Lung (tissue), 12 donors: Measurements from ENCODE around the gene METTL3. TPM values are rescaled to one million over a fixed set of nuclear protein-coding genes. Genes with fewer than 3 reads are reported as not detected.

Experiments
- ATAC-seq: fragments of 200-7000 bp; cut with Tn5 transposase; one replicate; pipeline ENCODE4 v1.9.1; 2020; ENCODE audit warnings: moderate number of reproducible peaks; ENCODE audit not compliant: insufficient read depth, low FRiP score
- DNase-seq, 3 donors: peaks; one replicate each; pipeline ENCODE4 v3.0.0-alpha.2; 2013 to 2017
- H3K27ac ChIP-seq, 2 donors: one replicate each; pipeline ENCODE4 v1.5.1; 2013; ENCODE audit warnings: mild to moderate bottlenecking in 2 of 2, moderate library complexity in 2 of 2, control low read depth in 1 of 2, inconsistent platforms in 1 of 2, low read depth in 1 of 2, low read length in 1 of 2
- H3K27me3 ChIP-seq, 3 donors: one replicate each; pipeline ENCODE4 v1.5.1; 2013; ENCODE audit warnings: low read length in 2 of 3; ENCODE audit not compliant: control insufficient read depth in 3 of 3, insufficient read depth in 3 of 3
- H3K36me3 ChIP-seq, 4 donors: one replicate each; pipeline ENCODE4 v1.5.1; 2013; ENCODE audit warnings: low read length in 4 of 4, mild to moderate bottlenecking in 1 of 4, moderate library complexity in 1 of 4; ENCODE audit not compliant: control insufficient read depth in 4 of 4, insufficient read depth in 4 of 4
- H3K4me1 ChIP-seq, 5 donors: one replicate each; pipeline ENCODE4 v1.5.1; 2013; ENCODE audit warnings: low read length in 5 of 5, mild to moderate bottlenecking in 2 of 5, moderate library complexity in 1 of 5; ENCODE audit not compliant: control insufficient read depth in 5 of 5, insufficient read depth in 5 of 5
- H3K4me3 ChIP-seq: one replicate; pipeline ENCODE4 v1.5.1; 2013; ENCODE audit warnings: mild to moderate bottlenecking, control low read depth, moderate library complexity
- H3K9ac ChIP-seq, 2 donors: one replicate each; pipeline ENCODE4 v1.5.1; 2013; ENCODE audit warnings: low read length in 2 of 2, control low read depth in 1 of 2; ENCODE audit not compliant: insufficient read depth in 1 of 2
- H3K9me3 ChIP-seq, 4 donors: one replicate each; pipeline ENCODE4 v1.5.1; 2013; ENCODE audit warnings: low read length in 3 of 4, mild to moderate bottlenecking in 1 of 4, moderate library complexity in 1 of 4; ENCODE audit not compliant: control insufficient read depth in 4 of 4, insufficient read depth in 3 of 4
- CTCF ChIP-seq: IDR thresholded peaks from 2 replicates; pipeline ENCODE4 v1.5.1; 2012; ENCODE audit warnings: mild to moderate bottlenecking; ENCODE audit errors: control extremely low read depth, extremely low read depth
- WGBS, 2 donors: extraction: QIAGEN DNeasy Blood & Tissue Kit; methylation state at CpG; one replicate each; pipeline ENCODE4 v1.1.7; 2013; 5-methylcytosine and 5-hydroxymethylcytosine counted together
- polyA plus RNA-seq, 2 donors: library from polyadenylated mRNA; stranded (reverse); fragments of 200-250 nt; gene quantifications; one replicate each; pipeline ENCODE4 v1.2.1, GENCODE V29; 2013
- total RNA-seq, 2 donors: library from RNA; depleted of rRNA in 1 of 2; stranded (reverse); fragments of >200 nt in 1 of 2; gene quantifications; one replicate each; pipeline ENCODE4 v1.2.1, GENCODE V29; 2014 to 2021
- donor health status: control.
- donor health status: control.
- donor health status: Bipolar disorder and iron deficiency.
- donor health status: healthy.
- donor health status: DM: yes; HTN: yes; CAD: no.

METTL3 gene
- total and polyA plus RNA-seq, 4 donors, result 34.6 to 77.2 (median 44.4) TPM

GRCh38 chr14:21503376-21503775 lies 7.8 kb downstream of the METTL3 start:
- peaks cover 24 to 56% (median 33%) of the 10 kb centered on the region in 4 donors for H3K36me3 ChIP-seq
- WGBS, 2 donors, result 94 to 98% methylated on average over 4 of the region's 4 CpGs
- DNase-seq (no peak), ATAC-seq (no peak)
- H3K9me3 ChIP-seq, result no peaks in the 10 kb centered on the region
- TF ChIP-seq CTCF, result no peak
- H3K9ac ChIP-seq, result no peak overlapping the region
- no peaks in the 10 kb centered on the region for H3K4me1 ChIP-seq
- H3K4me3 ChIP-seq, result no peak overlapping the region
- no peaks in the 10 kb centered on the region for H3K27me3 ChIP-seq
- no peak overlapping the region for H3K27ac ChIP-seq

DNA sequence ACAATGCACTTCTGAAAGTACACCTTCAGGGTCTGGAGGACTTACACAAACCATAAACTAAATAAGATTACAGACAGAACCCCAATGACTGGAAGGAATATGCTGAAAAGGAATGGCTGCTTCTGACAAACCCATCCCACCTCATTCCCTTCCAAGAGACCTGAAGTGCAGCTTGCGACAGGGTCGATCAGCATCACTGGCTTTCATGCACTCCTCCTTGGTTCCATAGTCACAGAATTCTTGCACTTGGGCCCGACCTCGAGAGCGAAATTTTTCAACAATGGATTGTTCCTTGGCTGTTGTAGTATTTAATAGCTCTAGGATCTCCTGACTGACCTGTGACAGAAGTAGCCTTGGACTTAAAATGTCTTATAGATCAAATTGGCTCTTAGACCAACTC lies 9.6 kb downstream of the METTL3 start:
- Histone ChIP-seq H3K27me3 (no peaks in the 10 kb centered on the region), H3K9ac (no peak overlapping the region), H3K27ac (no peak overlapping the region), H3K4me3 (no peak overlapping the region), H3K4me1 (no peaks in the 10 kb centered on the region), H3K9me3 (no peaks in the 10 kb centered on the region), H3K36me3 (peaks cover 27 to 65% (median 42%) of the 10 kb centered on the region in 4 donors)
- DNase-seq, result no peak
- WGBS, 2 donors, result 95 to 96% methylated on average over 5 of the region's 5 CpGs
- TF ChIP-seq CTCF, result no peak
- ATAC-seq, result no peak

DNA sequence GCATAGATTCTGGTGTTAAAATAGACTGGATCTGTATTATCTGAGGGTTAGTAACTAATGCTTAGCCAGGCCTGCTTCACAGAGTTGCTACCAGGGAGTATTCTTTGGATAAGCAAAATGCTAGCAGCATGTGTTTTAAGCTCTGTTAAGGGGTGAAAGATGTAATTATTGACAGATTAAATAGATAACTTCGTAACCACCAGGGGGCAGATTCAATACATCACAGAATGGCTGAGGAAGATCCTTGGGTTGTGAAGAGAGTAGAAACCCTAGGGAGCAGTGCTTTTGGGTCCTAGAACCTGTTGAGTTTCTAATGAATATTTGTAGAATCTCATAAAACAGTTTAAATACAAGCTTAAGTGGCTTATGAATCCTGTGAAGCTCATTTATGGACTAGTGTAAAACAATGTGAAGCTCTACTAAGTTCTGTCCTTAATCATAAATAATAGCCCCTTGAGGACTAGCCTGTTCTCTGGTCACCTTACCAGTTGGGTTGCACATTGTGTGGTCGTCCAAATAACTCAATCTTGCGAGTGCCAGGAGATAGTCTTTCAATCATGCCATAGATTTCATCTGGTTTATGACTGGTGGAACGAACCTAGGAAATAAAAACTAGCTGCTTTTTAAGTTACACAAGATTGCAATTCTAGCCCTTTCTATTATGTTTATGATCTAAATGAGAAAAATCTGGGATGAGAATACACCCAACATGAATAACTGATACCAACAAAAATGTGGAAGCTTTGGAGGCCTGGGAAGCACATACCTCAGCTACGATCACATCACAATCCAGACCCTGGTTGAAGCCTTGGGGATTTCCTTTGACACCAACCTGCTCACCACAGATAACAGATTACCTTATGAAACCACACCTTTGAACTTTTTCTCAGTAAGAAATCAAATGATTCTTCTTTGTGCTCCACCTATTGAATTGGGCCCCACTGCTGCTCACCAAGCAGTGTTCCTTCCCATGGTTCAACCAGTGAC lies 12.3 kb downstream of the METTL3 start:
- WGBS, 2 donors, result 66 to 72% methylated on average over 5 of the region's 5 CpGs
- peak in 2 of 3 donors; percentile 64 to 69 for DNase-seq
- H3K4me1 ChIP-seq, result no peaks in the 10 kb centered on the region
- H3K27ac ChIP-seq, result no peak overlapping the region
- no peak for ATAC-seq
- no peaks in the 10 kb centered on the region for H3K9me3 ChIP-seq
- no peak overlapping the region for H3K9ac ChIP-seq
- no peak overlapping the region for H3K4me3 ChIP-seq
- no peak for TF ChIP-seq CTCF
- H3K36me3 ChIP-seq, result peaks cover 35 to 79% (median 53%) of the 10 kb centered on the region in 4 donors
- no peaks in the 10 kb centered on the region for H3K27me3 ChIP-seq
